GM18867 (cell line): Measurements from ENCODE around the gene SIAE.
"Not testable (repeated sequence)": the region's sequence is repeated elsewhere in the genome, so short reads cannot be mapped to it uniquely, and the experiment has no call there.

Experiments
- ATAC-seq: cut with Tn5 transposase; IDR thresholded peaks from one replicate; pipeline ENCODE4 v1.9.1; 2021; ENCODE audit warnings: mild to moderate bottlenecking, moderate library complexity; ENCODE audit not compliant: unreplicated experiment

Gene SIAE

DNA sequence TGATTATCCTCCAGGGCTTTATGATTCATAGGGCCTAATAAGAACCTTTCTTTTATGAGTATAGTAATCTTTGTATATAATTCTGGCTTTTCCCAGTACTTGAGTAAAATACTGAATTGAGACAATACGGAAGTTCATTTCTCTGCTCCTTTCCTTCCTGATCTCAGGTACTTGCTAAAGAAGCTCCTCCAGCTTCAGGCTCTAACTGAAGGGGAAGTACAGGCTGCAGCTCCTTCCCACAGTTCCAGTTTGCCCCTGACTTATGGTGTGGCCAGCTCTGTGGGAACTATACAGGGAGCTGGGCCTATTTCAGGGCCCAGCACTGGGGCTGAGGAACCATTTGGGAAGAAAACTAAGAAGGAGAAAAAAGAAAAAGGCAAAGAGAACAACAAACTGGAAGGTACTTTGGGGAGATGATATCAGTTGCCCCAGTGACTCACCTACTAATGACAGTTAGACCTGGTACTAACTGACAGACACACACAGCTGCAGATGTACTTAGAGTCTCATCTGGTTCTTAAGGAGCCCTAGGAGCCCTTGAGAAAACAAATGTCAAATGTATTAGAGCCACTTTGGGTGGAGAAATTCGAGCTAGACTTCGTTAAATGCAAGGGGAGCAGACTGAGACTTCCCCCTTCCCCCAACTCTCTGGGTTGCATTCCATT lies 47.9 kb downstream of the SIAE start:
- no peak for ATAC-seq

DNA sequence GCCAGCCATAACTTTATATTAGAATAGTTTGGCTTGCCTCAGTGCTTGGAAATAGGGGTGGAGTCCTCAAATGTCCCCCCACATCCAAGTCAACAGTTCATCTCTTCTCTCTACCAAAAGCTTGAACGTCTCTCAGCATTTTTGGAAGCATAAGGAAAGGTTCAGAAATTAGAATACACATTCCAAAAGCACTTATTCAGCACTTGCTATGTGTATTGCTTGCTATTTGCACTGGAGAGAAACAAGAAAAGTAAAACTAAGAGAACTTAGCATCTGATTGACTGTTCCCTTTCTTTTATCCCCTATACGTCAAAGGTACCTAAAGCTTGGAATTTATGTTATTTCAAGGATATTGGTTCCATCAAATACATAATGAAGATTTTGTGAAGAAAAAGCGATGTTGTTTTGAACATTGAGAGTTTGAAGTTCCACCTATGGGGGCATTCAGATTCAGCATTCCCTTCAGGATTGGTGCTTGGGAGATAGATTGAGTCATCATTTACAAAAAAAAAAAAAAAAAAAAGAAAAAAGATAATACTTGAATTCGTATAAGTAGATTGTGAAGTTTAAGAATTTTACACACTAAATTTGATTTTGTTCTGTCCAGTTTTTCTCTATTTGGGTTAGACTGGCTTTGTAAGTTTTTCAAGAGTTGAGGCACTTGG lies 49.5 kb downstream of the SIAE start:
- ATAC-seq = no peak

DNA sequence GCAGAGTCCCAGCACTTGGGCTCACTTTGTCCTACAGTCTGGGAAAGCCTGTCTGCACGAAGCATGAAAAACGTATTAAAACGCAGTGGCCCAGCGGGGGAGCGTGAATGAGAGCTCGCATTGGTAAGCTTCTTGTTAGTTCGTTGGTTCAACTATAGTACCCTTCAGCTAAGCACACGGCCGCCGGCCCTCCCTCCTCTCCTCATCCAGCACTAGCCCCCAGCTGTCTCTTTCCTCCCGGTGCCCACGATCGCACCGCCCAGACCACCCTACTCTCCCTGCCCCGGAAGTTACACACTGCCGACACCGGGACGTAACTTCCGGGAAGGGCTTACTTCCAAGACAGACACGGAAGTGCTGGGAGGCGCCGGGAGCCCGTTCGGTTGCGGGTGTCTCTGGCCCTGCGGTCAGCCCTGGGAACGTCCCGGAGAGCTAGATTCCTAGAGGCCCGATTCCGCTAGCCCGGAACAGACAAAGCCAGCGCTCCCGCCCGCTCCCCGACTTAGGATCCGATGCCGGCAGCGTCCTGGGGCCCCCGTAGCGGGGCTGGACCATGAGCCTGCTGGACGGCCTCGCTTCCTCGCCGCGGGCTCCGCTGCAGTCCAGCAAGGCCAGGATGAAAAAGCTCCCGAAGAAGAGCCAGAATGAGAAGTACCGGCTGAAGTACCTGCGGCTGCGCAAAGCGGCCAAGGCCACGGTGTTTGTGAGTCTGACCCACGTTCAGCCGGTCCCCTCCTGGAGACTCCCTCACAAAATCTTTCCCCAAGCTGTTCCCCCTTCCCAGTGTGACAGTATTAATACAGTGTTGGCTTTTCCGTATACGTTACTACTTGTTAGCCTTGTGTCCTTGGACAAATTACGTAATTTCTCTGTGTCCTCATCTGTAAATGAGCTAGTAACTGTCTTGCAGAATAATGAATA lies 50.7 kb downstream of the SIAE start, which contains the start of gene TBRG1:
TSS of gene TBRG1 (plus strand) at position 334 of the 921 bp plus-strand sequence. CDS start at position 554, 220 bp downstream.
- peak; percentile 97 for ATAC-seq

GRCh38 chr11:124618863-124619262 lies 54.7 kb downstream of the SIAE start:
- no peak for ATAC-seq

DNA sequence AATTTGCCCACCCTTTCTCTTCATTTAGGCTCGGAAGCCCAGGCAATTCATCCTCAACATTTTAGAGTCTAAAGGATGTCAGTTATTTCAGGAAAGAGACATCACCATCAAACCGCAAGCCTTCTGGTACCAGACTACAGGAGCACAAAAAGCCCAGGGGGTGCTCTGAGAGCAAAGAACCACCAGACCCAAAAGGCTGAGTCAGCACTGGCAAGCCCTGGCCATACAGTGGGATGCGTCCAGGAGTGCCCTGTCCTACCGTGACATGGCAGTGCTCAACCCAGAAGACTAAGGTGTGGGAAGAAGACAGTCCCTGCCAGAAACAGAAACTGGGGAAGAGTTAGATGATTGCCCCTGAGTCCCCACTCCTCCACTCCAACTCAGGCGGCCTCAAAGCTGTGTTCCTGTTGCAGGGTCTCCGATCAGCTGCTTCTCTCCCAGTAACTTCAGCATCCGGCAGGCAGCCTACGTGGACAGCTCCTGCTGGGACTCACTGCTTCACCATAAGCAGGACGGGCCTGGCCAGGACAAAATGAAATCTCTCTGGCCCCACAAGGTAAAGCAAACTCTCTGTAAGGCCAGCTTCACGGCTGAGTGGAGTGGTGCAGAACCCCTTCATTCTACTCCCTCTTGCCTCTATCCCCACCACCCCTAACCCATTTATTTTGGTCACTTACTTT lies 60.8 kb downstream of the SIAE start:
- ATAC-seq = no peak

DNA sequence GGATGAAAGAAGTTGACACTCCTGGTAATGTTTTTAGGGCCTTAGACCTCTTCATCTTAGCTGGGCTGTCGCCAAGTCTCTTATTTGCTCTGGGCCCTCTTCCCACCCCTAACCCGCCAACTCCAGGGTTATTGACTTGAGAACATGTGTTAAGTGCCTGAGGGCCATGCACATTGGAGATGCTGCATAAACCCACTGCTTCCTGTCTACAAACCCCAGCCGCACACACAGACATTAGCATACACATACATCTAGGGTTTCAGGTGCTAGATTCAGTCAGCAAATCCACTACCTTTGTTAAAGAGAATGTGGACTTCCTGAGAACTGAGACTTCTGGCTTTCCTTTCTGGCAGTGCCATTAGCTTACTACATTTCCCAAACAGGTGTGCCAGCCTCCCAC lies 61.5 kb downstream of the SIAE start:
- ATAC-seq = peak; percentile 73

DNA sequence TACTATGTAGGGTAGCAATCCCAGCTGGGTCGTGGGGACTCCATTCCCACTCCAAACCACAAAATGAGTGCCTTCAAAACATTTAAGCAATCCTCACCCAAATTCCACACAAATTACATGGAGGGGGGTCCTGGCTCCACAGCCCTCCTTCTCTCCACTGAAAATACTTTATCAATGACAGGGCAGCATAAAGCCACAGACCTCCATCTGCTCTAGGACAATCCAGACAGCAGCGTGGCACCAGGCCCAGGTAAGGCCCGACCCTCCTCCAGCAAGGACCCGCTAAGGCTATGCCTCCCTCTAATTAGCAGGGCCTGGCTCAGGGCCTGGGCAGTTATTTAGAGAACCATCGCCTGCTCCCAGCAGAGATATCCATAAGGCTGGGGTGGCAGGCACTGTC lies 62.5 kb downstream of the SIAE start, which contains the start of gene PANX3:
TSS of gene PANX3 (plus strand) at position 365 of the 400 bp plus-strand sequence. CDS start 129 bp downstream, outside the sequence.
- no peak for ATAC-seq

DNA sequence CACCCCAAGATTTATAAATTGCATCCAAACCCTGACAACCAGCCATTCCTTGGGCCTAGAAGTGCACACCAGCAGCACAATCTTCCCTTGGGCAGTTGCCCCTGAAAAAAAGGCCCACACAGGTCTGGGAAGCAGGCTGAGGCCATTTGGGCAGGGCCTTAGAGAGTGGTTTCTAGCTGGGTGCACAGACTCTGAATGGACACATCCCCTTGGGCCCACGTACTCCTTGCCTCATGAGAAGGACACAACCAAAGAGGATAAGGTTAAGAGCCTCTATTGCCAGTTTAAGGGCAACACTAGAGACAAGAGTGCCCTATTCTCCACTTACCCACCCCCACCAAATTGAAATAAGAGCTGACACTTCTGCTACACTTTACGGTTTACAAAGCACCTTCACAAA lies 63.2 kb downstream of the SIAE start:
- no peak for ATAC-seq

- ATAC-seq = no peak
These were observed 65.4 kb downstream of the SIAE start for GRCh38 chr11:124608147-124608546.

DNA sequence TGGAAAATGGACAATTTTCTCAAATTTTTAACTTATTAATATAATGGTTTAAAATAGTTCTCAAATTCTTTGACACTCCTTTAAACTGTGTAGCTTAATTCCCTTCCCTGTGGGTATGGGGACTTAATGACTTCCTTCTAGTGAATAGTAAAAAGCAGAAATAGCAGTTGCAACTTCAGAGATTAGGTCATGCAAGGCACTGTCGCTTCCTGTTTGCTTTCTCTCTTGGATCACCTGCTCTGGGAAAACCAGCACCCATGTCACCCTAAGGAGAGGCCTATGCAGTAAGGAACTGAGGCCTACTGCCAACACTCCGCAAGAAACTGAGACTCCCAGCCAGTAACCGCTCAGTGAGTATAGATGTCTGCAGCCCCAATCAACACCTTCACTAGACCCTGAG lies 67.8 kb downstream of the SIAE start:
- ATAC-seq = no peak

DNA sequence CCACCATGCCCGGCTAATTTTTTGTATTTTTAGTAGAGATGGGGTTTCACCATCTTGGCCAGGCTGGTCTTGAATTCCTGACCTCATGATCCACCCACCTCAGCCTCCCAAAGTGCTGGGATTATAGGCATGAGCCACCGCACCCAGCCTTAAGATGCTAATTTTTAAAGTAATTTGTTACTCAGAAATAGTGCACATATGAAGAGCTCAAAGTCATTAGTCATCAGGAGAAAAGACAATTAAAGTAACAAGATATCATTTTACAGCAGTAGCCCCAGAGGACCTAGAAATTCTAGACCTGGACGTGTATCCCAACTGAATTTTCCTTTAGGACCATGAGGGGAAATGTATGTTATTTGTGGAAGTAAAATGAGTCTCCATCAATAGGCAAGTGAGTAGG lies 70.8 kb downstream of the SIAE start:
- not testable (repeated sequence) for ATAC-seq

DNA sequence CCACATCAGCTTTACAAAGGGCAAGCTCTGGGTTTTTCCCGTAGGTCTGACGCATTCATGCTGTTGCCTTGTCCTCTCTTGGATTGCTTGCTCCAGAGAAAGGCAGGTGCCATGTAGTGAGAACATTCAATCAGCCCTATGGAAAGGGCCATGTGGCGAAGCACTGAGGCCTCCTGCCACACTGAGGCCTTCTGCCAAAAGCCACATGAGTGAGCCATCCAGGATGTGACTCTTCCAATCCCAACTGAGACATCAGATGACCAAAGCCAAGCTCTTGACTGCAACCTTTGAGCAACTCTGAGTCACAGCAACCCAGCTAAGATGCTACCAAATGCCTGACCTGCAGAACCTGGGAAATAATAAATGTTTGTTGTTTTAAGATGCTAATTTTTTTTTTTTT lies 71.3 kb downstream of the SIAE start:
- no peak for ATAC-seq

DNA sequence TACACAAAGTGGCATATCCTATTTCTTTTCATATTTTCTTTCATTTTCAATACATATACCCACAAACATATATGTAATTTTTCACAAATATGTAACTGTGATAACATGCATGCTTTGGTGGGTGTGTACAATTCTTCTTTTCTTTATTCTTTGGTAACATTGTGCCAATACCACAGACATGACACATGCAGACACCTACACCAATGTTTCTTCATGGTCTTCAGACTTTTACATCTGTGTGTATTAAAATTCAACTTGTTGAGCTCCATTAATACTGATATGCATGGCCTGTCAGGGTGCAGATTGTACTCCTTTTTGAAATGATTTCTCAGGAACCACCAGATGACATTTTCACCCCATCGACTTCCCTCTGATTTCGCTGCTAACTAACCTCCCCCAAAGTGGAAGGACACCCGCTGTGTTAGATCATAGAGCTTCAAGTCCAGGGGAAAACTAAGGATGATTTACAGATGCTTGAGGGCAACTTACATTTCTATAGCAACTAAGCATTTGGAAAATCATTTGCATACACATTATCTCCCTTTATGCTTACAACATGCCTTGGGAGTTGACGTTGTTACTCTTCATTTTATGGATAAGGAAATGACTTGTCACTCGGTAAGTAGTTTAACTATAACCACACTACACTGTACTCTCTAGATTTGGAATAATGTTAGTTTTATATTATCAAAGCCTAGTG lies 72.8 kb downstream of the SIAE start:
- ATAC-seq = no peak

GRCh38 chr11:124597626-124598025 lies 75.9 kb downstream of the SIAE start:
- no peak for ATAC-seq

GRCh38 chr11:124595302-124595701 lies 78.2 kb downstream of the SIAE start:
- no peak for ATAC-seq

- ATAC-seq = no peak
These were observed 80.9 kb downstream of the SIAE start for GRCh38 chr11:124592627-124593026.

DNA sequence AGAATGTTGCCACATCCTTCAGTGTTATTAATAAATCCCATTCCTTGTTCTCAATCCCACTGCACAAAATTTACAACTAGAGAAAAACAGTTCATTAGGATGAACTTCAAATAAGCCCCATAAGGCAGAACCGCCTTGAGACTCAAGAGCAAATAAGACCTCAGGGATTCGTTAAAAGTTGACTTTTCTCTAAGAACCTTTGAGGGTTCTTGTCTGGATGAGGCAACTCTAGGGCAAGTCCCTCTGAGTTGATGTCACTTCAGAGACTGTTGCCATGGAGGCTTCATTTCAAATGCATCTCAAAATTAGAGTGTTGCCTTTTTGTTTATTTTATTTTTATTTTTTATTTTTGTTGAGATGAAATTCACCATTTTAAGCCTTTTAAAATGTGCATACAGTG lies 82.1 kb downstream of the SIAE start:
- ATAC-seq = no peak

GRCh38 chr11:124586238-124586860 lies 87.2 kb downstream of the SIAE start:
- ATAC-seq = peak; percentile 56

- ATAC-seq = no peak
These were observed 88.7 kb downstream of the SIAE start for GRCh38 chr11:124584681-124585372.
